HUES64 (cell line): Measurements from ENCODE around the gene TMEM47.

Experiments
- H3K27ac ChIP-seq: 2 replicates; pipeline ENCODE4 v1.7.0; 2013; ENCODE audit warnings: low read depth, low read length, inconsistent platforms
- H3K27me3 ChIP-seq: 2 replicates; pipeline ENCODE4 v1.6.1; 2013; ENCODE audit warnings: mild to moderate bottlenecking, low read length; ENCODE audit not compliant: insufficient read depth
- H3K36me3 ChIP-seq: 2 replicates; pipeline ENCODE4 v1.6.1; 2013; ENCODE audit warnings: mild to moderate bottlenecking, low read length; ENCODE audit not compliant: insufficient read depth
- H3K4me1 ChIP-seq: 2 replicates; pipeline ENCODE4 v1.6.1; 2013; ENCODE audit warnings: mild to moderate bottlenecking, low read length, moderate library complexity; ENCODE audit not compliant: insufficient read depth
- H3K4me3 ChIP-seq: 2 replicates; pipeline ENCODE4 v1.5.1; 2013; ENCODE audit warnings: mild to moderate bottlenecking, low read length, moderate library complexity
- H3K9ac ChIP-seq: 2 replicates; pipeline ENCODE4 v1.6.1; 2013; ENCODE audit warnings: mild to moderate bottlenecking, low read depth, low read length
- H3K9me3 ChIP-seq: 2 replicates; pipeline ENCODE4 v1.6.1; 2013; ENCODE audit warnings: low read depth, low read length; ENCODE audit not compliant: insufficient read depth
- WGBS: fragments of 150-250, 120-280 bp; methylation state at CpG from one replicate; pipeline ENCODE4 v1.1.7; 2013; ENCODE audit warnings: missing lambda C conversion rate; 5-methylcytosine and 5-hydroxymethylcytosine counted together

Gene TMEM47

GRCh38 chrX:34638116-34638515, 19.0 kb downstream of the TMEM47 start:
- Histone ChIP-seq H3K27ac (no peak overlapping the region), H3K4me3 (no peak overlapping the region), H3K36me3 (no peaks in the 10 kb centered on the region), H3K9me3 (no peaks in the 10 kb centered on the region), H3K4me1 (peaks cover 7% of the 10 kb centered on the region; the same call in 1 of the 2 replicates), H3K9ac (no peak overlapping the region), H3K27me3 (no peaks in the 10 kb centered on the region)
- 100% methylated on average over 1 of the region's 1 CpG for WGBS

DNA sequence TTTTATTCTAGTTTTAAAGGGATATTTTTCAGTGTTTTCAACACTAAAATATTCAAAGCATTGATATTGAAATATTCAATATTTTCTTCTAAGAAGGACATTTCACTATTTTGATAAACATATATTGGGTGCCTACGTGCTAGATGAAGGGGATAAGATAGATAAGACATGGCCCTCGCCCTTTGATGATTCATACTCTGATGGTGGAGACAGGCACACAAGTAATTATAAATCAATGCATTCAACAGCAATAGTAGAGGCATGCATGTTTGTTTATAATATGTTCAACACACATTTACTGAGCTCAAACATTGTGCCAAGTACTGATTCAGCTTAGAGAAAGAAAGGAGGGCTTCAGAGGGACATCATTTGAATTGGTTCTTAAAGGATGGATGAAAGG, 22.7 kb downstream of the TMEM47 start:
- Histone ChIP-seq H3K9ac (no peak overlapping the region), H3K27me3 (no peaks in the 10 kb centered on the region), H3K9me3 (no peaks in the 10 kb centered on the region), H3K4me3 (no peak overlapping the region), H3K4me1 (peaks cover 11% of the 10 kb centered on the region; the same call in 1 of the 2 replicates), H3K36me3 (peaks cover 4% of the 10 kb centered on the region; the same call in 1 of the 2 replicates), H3K27ac (no peak overlapping the region)
- 80% methylated on average over 1 of the region's 2 CpGs for WGBS

DNA sequence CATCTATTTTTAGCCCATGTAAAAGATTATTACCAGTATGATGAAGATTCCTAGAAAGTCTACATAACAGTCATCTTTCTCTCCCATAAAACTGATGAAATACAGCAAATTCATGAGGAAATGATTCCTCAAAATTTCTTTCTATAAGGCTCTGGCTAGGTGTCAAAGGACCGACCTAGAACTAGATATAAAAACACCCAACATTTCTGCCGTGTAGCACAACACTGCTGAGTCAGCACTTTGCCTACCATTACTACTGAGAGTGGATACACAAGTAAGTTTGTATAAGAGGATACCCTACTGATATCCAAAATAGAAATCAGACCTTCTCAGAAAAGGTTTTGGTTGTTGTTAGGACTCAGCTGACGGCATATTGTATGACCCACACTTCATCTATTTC, 24.7 kb downstream of the TMEM47 start:
- WGBS = 100% methylated on average over 1 of the region's 3 CpGs
- H3K27ac ChIP-seq = no peak overlapping the region
- H3K4me3 ChIP-seq = no peak overlapping the region
- peaks cover 9% of the 10 kb centered on the region; the same call in 1 of the 2 replicates for H3K4me1 ChIP-seq
- H3K27me3 ChIP-seq = no peaks in the 10 kb centered on the region
- no peaks in the 10 kb centered on the region for H3K9me3 ChIP-seq
- H3K36me3 ChIP-seq = peaks cover 4% of the 10 kb centered on the region; the same call in 1 of the 2 replicates
- H3K9ac ChIP-seq = no peak overlapping the region

DNA sequence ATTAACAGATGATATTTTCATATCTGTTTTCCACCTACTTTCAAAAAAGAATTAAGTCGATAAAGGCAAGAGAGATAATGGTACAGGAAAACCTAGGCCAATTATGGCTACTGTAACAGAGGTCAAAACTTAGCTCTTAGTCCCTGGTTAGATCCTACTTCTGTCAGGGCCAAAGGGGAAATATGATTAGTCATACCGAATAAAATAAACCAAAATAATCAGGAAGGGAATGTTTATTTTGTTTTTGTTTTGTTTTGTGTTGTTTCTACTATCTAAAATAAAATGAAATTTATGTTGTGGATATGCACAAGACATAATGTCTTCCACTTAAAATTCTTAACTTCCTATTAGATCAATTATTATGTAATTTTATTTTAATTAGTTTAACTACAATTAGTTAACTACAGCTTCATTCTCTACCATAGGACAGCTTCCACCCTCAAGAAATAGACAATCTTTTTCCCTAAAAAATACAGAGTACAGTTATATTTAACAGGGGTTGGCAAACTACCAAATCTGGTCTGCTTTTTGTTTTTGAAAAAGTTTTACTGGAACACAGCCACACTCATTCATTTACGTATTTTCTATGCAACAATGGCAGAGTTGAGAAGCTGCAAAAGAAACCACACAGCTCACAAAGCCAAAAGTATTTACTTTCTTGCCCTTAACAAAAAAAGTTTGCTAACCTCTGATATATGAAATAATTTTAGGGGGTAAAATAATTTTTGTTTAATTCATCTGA, 25.4 kb downstream of the TMEM47 start:
- no peak overlapping the region for H3K27ac ChIP-seq
- no peak overlapping the region for H3K9ac ChIP-seq
- H3K4me1 ChIP-seq = peaks cover 9% of the 10 kb centered on the region; the same call in 1 of the 2 replicates
- no peaks in the 10 kb centered on the region for H3K27me3 ChIP-seq
- no peaks in the 10 kb centered on the region for H3K9me3 ChIP-seq
- no peak overlapping the region for H3K4me3 ChIP-seq
- WGBS = 95% methylated on average over 2 of the region's 3 CpGs
- peaks cover 4% of the 10 kb centered on the region; the same call in 1 of the 2 replicates for H3K36me3 ChIP-seq

- 84% methylated on average over 3 of the region's 3 CpGs for WGBS
- no peaks in the 10 kb centered on the region for H3K27me3 ChIP-seq
These were observed 27.5 kb downstream of the TMEM47 start for GRCh38 chrX:34629572-34629971.

GRCh38 chrX:34624416-34624815, 32.7 kb downstream of the TMEM47 start:
- Histone ChIP-seq H3K36me3 (no peaks in the 10 kb centered on the region), H3K27ac (no peak overlapping the region), H3K4me1 (no peaks in the 10 kb centered on the region), H3K4me3 (no peak overlapping the region), H3K9ac (no peak overlapping the region), H3K27me3 (no peaks in the 10 kb centered on the region), H3K9me3 (no peaks in the 10 kb centered on the region)
- 100% methylated on average over 1 of the region's 2 CpGs for WGBS

More at GRCh38 chrX:34629572-34629971, 27.5 kb downstream of the TMEM47 start:
- H3K4me3 ChIP-seq = no peak overlapping the region
- H3K9me3 ChIP-seq = no peaks in the 10 kb centered on the region
- no peak overlapping the region for H3K9ac ChIP-seq
- H3K36me3 ChIP-seq = peaks cover 4% of the 10 kb centered on the region; the same call in 1 of the 2 replicates
- no peak overlapping the region for H3K27ac ChIP-seq
- H3K4me1 ChIP-seq = peaks cover 9% of the 10 kb centered on the region; the same call in 1 of the 2 replicates

DNA sequence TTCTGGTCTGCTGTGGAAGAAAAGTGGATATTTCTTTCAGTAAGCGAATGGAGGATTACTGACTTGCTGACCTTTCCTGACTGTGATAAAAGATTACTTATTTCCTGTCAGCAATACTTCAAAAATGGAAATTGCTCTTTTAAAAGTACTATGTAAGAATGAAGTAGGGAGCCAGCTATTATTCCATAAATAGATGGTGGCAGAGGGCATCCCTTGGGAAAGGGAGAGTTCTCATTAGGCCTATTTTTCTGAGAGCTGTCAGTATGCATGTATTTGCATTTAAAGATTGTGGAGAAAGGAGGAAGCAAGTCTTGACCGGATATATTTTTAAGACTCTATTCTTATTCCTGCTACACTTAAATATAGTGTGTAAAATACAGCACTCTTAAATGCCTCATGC, 37.2 kb downstream of the TMEM47 start:
- no peaks in the 10 kb centered on the region for H3K27me3 ChIP-seq
- no peak overlapping the region for H3K27ac ChIP-seq
- no peaks in the 10 kb centered on the region for H3K9me3 ChIP-seq
- WGBS = 100% methylated on average over 1 of the region's 2 CpGs
- H3K36me3 ChIP-seq = no peaks in the 10 kb centered on the region
- no peaks in the 10 kb centered on the region for H3K4me1 ChIP-seq
- no peak overlapping the region for H3K4me3 ChIP-seq
- H3K9ac ChIP-seq = no peak overlapping the region

DNA sequence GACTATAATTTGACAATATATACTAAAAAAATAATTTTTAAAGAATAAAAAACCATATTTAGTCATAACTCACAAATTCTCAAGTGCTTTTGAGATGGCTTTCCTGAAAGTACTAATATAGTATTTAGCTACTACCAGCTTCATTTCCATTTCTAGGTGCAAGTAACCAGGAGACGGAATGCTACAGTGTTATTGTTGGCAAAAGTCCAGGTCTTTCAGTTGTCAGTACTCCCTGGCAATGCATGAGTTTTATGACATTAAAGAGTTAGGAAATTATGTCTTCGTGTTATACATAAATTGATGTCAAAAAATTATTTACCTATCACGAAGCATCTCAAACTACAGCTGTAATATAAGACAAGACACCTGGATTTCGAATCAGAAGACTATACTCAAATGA, 45.0 kb downstream of the TMEM47 start:
- no peak overlapping the region for H3K27ac ChIP-seq
- H3K4me3 ChIP-seq = no peak overlapping the region
- no peaks in the 10 kb centered on the region for H3K36me3 ChIP-seq
- H3K9ac ChIP-seq = no peak overlapping the region
- H3K9me3 ChIP-seq = no peaks in the 10 kb centered on the region
- H3K4me1 ChIP-seq = no peaks in the 10 kb centered on the region
- no peaks in the 10 kb centered on the region for H3K27me3 ChIP-seq
- 100% methylated on average over 1 of the region's 4 CpGs for WGBS

GRCh38 chrX:34598362-34598761, 58.7 kb downstream of the TMEM47 start:
- Histone ChIP-seq H3K27me3 (no peaks in the 10 kb centered on the region), H3K36me3 (no peaks in the 10 kb centered on the region), H3K27ac (no peak overlapping the region), H3K4me1 (peaks cover 9% of the 10 kb centered on the region; the same call in 1 of the 2 replicates), H3K9me3 (no peaks in the 10 kb centered on the region), H3K4me3 (no peak overlapping the region), H3K9ac (no peak overlapping the region)
- WGBS = 93% methylated on average over 1 of the region's 1 CpG

DNA sequence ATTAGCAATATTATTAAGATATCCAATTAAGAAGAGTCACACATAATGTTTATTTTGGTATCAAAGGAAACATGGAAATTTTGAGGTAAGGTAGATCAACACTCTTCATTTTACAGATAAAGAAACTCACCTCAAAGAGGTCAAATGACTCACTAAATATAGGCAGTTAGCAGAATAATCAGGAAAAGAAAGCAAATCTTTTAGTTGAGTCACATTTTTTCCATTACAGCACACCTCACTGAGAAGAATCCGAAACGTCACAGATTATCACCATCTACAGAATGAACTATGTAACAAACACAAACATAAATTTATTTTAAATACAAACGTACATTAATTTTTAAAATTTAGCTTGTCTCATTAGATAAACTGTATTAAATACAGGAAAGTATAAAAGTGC, 70.1 kb downstream of the TMEM47 start:
- no peaks in the 10 kb centered on the region for H3K27me3 ChIP-seq
- no peaks in the 10 kb centered on the region for H3K36me3 ChIP-seq
- no peak overlapping the region for H3K9ac ChIP-seq
- no peak overlapping the region for H3K4me3 ChIP-seq
- H3K9me3 ChIP-seq = no peaks in the 10 kb centered on the region
- H3K4me1 ChIP-seq = no peaks in the 10 kb centered on the region
- WGBS = 93% methylated on average over 2 of the region's 3 CpGs
- no peak overlapping the region for H3K27ac ChIP-seq

GRCh38 chrX:34586346-34586911, 70.7 kb downstream of the TMEM47 start:
- no peaks in the 10 kb centered on the region for H3K4me1 ChIP-seq
- H3K27ac ChIP-seq = no peak overlapping the region
- no peak overlapping the region for H3K9ac ChIP-seq
- no peaks in the 10 kb centered on the region for H3K27me3 ChIP-seq
- H3K4me3 ChIP-seq = no peak overlapping the region
- no peaks in the 10 kb centered on the region for H3K36me3 ChIP-seq
- H3K9me3 ChIP-seq = no peaks in the 10 kb centered on the region
- WGBS = 100% methylated on average over 1 of the region's 4 CpGs
